ENCODE results near the gene VSIG1.

VSIG1 gene

DNA sequence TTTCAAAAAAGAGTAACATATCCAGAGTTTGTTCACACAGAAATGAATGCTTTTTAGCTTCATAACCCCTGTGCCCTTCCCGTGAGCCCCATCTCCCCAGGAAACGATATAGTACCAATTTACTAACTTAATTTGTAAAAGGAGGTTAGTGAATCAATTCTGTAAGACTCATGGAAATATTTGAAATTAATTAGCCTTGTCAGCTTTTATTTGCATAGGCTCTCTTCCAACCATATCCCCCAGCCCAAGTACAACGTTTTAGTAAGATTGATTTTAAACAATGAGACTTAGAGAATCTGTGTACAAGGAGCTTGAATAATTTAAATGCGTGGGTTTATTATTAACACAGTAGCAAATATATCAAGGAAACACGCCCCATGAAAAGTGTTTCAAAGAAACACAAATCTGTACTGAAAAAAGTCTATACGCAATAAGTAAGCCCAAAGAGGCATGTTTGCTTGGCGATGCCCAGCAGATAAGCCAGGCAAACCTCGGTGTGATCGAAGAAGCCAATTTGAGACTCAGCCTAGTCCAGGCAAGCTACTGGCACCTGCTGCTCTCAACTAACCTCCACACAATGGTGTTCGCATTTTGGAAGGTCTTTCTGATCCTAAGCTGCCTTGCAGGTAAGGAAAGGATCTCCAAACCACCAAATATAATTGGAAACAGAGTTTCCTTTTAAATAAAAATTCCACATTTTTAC lies at the start of gene VSIG1:
Gene VSIG1, plus strand, starts transcription at position 512 of the 703 bp plus-strand sequence. Its CDS starts 66 bp downstream, at position 578.
- in situ Hi-C loops (cut with MboI; ENCODE audit: low sequenced_read_pairs) = no loop called here

DNA sequence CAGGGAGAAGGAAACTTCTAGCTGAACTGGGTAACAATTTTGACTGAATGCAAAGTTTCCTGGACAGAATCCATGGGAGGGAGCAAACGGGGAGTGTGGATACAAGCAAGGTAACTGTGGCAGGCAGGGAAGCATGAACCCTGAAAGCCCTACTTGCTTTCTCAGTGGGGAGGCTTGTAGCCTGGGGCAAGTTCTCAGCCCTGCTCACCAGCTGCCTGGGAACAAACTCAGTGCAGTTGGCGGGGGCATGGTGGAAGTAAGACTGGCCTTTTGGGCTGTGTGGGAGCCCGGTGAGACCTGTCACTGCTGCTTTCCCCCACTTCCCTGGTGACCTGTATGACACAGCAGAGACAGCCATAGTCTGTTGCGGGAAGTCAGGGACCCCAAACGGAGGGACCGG lies 48.7 kb upstream of the VSIG1 start:
- in situ Hi-C loops (cut with MboI; ENCODE audit: low sequenced_read_pairs) = no loop called here

DNA sequence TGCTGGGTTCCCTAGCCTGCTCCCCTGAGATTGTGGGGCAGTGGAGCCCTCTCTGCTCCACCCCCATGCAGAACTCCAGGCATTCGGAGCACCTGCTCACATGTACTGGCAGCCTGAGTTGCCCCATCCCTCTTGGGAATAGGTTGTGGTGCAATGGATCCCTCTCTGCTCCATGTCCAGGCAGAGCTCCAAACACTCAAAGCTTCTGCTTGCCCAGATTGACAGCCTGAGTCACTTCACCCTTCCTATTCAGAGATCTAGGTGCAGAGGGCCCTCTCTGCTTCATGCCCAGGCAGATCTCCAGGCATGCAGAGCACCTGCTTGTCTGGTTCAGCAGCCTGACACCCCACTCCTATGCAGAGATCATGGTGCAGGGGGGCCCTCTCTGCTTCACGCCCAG lies 44.1 kb upstream of the VSIG1 start:
- in situ Hi-C loops (cut with MboI; ENCODE audit: low sequenced_read_pairs) = no loop called here

DNA sequence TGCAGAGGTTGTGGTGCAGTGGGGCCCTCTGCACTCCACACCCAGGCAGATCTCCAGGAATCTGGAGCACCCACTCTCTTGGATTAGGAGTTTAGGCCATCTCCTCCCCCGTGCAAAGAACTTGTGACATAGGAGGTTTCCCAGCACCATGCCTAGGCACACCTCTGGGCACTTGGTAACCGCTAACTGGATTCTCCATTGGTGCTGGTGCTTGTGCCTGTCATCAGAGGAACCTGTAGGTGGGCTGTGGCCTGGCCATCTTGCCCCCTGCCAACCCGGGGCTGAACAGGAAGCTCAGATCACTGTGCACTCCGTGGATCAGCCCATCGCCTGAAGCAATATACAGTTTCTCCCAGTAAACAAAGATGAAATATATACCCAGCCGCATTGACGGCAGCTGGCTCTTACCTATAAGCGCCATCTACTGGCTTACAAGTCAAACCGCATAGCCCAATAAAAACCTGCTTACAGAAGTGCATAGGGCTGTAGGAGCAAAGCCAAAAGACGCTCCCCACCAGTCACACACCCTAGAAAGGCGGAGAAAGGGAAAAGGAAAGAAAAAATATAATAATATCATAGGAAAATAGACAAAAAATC lies 43.5 kb upstream of the VSIG1 start:
- in situ Hi-C loops (cut with MboI; ENCODE audit: low sequenced_read_pairs) = no loop called here

DNA sequence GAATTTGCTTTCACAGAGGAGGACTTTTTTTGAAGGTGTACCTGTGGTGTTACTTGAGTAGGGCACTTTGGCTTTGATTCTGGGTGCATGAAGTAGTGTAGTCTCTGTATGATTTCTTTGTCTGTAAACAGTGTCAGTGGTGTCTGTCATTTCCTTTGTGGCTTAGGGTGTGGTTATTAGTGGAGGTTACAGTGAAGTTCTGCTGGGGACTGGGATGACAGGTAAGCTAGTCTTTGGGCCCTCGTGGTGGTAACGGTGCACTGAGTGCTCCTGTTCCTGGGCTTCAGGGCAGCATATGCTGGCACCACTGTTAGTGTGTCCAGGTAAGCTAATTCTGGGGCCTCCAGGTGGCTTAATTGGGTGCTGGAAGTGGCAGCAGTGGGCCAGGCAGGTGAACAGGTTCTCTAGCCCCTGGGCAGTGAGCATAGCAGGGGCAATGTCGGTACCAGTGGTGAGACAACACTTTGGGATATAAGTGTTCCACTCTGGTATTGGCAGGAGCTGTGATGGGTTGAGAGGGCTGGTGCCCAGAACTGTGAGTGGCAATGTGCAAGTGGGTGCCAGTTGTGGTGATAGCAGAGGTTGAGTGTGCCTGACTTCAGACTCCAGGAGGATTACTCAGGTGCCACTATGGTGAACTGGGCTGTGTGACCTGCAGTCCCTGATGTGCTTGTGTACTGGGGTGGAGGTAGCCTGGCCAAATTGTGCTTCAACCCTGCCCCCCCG lies 26.0 kb upstream of the VSIG1 start:
- in situ Hi-C loops (cut with MboI; ENCODE audit: low sequenced_read_pairs) = no loop called here

DNA sequence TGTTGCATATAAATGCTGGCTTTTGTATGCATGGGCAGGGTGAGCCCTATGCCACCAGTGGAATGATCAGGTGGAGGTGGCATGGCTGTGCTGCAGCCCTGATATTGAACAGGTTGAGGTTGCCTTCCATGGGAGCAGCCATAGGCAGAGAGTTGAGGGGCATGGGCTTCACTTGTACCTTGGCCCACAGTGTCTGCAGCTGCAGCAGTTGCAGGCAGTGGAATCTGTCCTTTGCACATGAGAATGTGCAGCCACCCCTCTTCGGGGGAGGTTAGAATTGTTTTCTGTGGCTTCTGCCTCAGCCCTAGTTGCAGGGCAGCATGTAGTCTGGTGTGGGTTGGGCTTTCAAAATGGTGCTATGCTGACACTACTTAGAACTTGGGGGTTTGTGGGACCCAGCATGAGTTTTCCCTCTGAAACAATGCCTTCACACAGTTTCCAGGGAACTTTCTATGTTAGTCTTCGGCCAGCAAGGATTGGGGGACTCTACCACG lies 25.4 kb upstream of the VSIG1 start:
- in situ Hi-C loops (cut with MboI; ENCODE audit: low sequenced_read_pairs) = no loop called here

DNA sequence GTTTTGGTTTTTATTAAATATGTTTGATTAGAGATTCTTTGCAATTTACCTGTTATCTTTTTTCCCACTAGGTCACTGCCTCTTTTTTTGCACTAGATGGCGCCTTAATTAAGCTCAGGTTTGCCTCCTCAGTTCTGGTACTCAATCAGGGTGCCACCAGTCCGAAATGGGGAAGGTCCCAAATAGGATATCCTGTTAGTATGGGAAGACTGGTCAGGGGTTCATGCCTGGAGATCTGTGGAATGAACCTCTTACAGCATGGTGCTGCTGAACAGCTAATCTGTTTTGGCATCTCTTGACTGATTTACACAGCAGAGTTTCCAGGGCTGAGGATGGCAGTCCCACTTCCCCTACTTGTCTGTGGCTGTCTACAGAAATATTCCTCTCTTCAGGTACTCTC lies 24.2 kb upstream of the VSIG1 start:
- in situ Hi-C loops (cut with MboI; ENCODE audit: low sequenced_read_pairs) = no loop called here

DNA sequence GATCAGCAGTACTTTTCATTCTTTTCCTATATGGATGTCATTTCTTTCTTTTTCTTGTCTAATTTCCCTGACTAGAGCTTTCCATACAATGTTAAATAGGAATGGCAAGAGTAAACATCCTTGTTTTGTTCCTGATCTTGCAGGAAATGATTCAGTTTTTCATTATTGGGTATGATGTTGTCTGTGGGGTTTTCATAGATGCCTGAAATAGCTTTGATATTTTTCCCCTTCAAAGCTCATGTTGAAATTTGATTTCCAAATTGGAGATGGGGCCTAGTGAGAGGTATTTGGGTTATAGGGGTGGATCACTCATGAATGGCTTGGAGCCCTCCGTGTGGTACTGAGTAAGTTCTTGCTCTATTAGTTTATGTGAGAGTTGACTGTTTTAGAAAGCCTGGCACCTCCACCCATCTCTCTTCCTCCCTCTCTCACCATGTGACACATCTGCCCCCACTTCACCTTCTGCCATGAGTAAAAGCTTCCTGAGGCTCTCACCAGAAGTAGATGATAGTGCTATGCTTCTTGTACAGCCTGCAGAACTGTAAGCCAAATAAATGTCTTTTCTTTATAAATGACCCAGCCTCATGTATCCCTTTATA lies 22.3 kb upstream of the VSIG1 start:
- in situ Hi-C loops (cut with MboI; ENCODE audit: low sequenced_read_pairs) = no loop called here

DNA sequence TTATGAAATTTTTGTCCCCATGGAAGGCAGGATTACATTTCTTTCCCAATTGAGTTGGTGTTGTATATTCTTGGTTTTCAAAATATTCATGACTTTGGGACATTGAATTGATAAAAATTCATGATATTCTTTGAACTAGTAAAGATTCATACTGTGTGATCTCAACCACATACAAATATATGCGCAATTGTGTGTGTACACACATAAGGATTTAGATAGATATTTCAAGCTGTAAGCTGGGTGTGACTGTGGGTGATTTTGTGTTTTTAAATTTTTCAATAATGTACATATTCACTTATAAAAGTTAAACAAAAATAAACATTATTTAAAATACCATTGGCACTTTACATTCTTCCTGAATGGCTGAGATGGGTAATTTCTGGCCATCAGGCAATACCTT lies 19.5 kb upstream of the VSIG1 start:
- in situ Hi-C loops (cut with MboI; ENCODE audit: low sequenced_read_pairs) = no loop called here

DNA sequence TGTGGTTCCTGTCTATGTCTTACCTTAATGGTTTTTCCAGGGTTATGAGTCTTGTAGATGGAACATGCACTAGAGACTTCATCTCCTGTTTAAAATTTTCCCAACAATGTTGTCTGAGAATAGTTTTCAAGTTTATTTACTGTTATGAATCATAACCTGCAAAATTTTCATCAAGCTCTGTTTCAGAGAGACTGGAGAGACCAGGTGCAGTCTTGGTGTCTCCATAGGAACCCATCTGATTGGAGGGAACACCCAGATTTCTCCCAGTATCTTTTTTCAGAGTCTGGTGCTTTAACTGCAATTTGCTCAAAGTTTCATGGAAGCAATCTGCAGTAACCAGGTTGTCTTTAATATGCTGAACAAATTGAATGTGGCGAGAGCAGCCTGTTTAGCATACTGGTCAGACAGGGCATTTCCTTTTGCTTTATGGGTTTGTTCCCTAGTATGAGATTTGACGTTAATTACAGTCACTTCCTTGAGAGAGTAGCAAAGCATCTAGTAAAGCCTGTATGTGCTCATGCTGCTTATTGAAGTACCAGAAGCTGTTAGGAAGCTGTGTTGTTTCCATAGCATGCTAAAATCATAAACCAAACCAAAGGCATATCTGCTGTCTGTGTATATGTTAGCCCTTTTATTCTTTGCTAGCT lies 18.8 kb upstream of the VSIG1 start:
- in situ Hi-C loops (cut with MboI; ENCODE audit: low sequenced_read_pairs) = no loop called here

DNA sequence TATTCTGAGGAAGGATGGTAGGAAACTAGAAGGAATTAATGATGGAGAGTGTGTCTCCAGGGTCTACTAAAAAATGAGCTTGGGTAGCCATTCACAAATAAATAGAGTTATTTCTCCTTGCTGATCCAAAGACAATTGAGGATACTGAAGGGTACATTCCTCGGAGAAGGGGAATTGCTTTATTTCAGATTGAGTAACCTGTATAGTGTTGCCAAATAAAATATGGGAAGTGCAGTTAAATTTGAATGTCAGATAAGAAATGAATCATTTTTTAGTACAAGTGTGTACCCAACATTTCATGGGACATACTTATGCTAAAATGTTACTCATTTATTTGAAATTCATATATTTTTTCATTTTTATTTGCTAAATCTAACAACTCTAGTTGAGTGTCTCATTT lies 16.0 kb upstream of the VSIG1 start:
- in situ Hi-C loops (cut with MboI; ENCODE audit: low sequenced_read_pairs) = no loop called here

DNA sequence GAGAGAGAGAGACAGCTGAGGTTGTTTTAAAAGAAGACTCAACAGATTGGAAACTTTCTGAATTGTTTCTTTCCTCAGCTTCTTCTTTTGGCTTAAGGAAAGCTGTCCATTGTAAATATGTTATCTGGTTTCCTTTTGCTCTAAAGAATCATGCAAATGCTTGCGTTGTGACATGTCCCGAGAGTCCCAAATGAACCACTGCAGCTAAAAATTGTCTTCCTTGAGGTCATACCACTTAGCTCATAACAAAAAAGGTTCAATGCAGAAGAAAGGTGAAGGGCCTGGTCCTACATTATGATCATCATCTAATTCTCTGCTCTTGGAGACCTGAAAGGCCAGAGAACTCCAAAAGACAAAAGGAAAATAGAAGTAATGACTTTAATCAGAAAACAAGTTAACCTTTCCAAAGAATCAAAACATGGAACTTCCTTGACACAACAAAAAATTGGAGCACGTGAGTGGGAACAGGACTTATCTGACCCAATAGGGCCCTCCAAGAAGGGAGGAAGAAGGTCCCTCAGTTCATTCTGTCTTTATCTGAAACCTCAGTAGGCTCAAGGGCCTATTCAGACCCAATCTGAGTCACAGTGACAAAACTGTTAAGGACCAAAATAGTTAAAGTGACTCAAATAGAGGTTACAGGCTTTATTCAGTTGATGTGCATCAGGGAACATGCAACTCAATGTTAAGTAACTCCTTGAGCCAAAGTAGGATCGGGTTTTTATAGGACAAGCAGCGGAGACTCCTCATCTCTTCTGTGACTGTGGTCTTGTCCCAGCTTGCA lies 14.7 kb upstream of the VSIG1 start:
- in situ Hi-C loops (cut with MboI; ENCODE audit: low sequenced_read_pairs) = no loop called here

DNA sequence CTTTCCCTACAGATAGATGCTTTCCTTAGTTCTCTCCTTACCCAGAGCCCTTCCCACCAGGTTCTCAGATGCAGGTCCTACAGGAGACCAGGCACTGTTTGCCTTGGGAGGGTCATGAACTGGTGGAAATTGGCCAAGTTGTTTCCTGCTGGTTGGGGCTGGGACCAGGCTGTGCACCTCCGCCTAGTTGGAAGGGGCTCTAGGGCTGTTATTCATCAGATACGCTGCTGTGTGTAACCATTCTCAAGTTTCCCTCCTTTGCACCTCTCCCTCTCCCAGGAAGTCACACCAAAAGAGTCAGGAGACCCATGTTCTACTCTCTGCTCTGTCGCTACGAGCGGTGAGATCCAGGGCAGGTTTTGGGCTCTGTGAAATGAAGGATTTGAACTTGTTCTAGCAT lies 11.9 kb upstream of the VSIG1 start:
- in situ Hi-C loops (cut with MboI; ENCODE audit: low sequenced_read_pairs) = no loop called here

DNA sequence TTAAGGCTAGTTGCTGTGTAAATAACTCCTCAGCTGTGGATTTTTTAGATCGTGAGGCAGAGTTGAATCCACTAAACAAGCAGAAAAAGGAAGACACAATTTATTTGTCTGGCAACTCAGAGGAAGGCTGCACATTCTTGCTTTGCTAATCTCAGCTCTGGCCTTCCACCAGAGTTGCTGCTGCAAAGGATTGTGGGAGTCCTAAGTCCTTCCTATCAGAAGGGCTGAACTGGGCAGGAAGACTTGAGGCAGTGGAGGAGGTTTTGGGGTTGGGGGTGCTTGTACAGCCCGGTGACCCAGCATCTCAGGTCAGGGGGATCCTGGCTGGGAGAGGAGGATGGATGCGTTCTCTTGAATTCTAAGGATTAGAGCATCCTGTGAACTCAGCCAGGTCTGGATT lies 11.0 kb upstream of the VSIG1 start:
- in situ Hi-C loops (cut with MboI; ENCODE audit: low sequenced_read_pairs) = no loop called here

DNA sequence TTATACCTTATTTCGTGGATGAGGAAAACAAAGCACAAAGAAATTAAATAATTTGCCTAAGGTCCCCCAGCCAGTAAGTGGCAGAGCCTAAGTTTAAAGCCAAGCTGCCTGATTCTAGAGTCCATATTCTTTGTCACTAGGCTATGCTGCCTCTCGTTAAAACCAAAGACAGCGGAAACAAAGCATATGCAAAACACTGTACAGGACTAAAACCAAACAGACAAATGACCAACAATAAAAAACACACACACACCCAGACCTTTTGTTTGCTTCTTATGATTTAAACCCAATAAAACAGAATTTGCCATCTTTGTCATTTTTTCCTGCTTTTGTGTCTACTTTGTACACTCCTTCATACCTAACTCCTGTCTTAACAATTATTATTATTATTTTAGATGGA lies 10.1 kb upstream of the VSIG1 start:
- in situ Hi-C loops (cut with MboI; ENCODE audit: low sequenced_read_pairs) = no loop called here

DNA sequence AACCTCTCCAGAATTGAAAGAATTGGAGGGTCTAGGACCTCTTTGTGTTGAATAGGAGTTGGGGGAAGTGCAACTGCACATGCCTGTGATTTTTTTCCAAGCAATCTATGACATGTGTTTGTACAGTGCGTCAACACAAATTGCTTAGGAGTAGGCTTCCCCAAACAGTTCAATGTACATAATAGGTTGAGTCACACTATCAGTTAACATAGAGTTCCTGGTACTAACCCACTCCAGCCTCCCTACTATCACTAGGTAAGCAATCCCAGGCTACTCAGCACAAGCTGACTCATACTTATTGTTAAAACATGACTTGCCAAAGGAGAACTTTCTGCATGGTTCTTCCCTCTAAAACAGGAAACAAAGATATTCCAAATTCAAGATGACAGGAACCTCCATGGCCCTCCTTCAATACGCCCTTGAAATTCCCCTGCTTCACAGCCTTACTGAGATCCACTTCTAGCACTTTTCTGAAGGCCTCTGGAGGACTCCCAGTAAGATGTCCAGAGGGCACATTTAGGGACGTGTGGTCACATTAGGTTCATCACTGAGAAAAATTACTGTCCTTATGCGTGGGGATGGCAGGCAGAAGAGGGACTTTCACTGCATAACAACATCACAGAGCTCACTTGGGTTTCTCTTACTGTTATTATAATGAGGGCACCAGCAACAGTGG lies 8.4 kb upstream of the VSIG1 start:
- in situ Hi-C loops (cut with MboI; ENCODE audit: low sequenced_read_pairs) = no loop called here

DNA sequence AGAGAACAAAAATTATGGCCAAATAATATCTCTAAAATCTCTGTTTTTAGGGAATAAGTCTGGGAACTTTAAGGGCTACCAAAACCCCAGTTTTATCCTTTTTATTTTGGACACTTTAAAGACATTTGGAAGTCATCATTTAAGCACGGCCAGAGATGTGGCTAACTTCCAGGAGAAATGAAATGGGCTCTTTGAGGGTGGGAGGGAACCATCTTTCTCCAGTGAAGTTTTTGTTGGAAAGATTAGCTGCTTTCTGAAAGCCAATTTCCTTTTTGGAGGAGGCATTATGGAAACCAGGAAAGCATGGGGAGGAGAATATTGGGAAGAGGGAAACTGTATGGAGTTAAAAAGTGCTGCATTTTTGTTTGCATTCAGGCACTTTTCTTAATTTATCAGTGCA lies 4.8 kb downstream of the VSIG1 start:
- in situ Hi-C loops (cut with MboI; ENCODE audit: low sequenced_read_pairs) = no loop called here

DNA sequence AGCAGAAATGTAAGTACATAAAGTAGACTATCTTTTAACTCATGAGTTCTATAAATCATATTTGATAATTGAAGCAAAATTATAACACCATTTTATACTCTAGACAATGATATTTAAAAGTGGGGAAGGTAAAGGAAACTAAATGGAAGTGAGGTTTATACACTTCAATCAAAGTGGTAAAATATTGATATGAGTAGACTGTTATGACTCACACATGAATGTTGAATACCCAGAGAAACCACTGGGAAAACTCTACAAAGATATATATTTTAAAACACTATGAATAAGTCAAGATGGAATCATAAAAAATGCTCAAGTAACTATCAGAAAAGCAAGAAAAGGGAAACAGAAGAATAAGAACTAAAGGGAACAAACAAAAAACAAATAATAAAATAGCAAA lies 8.4 kb downstream of the VSIG1 start:
- in situ Hi-C loops (cut with MboI; ENCODE audit: low sequenced_read_pairs) = no loop called here

DNA sequence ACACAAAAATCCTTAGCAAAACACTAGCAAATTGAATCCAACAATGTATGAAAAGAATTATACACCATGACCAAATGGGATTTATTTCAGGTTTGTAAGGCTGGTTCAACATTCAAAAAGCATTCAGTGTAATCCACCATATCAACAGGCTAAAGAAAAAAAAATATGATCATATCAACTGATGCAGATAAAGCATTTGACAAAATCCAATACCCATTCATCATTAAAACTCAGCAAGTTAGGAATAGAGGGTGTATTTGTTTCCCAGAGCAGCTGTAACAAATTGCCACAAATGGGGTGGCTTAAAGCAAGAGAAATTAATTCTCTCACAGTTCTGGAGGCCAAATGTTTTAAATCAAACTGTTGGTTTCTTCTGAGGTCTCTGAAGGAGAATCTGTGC lies 10.7 kb downstream of the VSIG1 start:
- in situ Hi-C loops (cut with MboI; ENCODE audit: low sequenced_read_pairs) = no loop called here

DNA sequence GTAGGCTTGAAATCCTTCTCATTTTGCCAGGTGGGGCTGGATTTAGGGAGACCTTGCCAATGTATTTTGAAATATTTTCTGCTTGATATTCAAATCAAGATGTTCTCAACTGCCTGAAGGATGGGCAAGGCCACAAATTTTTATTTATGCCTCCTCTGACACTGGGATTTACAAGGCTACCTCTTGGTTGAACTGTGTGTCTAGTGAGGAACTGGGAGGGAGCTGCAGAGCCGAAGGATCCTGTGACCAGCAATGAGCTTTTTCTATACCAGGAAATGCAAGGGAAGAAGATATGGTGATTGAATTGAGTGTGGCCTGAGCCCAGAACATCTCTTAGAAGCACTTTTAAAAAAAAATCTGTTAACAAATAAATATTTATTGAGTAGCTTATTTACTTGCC lies 14.9 kb downstream of the VSIG1 start:
- in situ Hi-C loops (cut with MboI; ENCODE audit: low sequenced_read_pairs) = no loop called here

All from HL-60/S4 (cell line).